ENCODE data around the gene SLC30A2. TPM values are rescaled to one million over a fixed set of nuclear protein-coding genes. Genes with fewer than 3 reads are reported as not detected.

The SLC30A2 gene
- total RNA-seq, 1 experiment from 2014 or later = 0.35 TPM

DNA sequence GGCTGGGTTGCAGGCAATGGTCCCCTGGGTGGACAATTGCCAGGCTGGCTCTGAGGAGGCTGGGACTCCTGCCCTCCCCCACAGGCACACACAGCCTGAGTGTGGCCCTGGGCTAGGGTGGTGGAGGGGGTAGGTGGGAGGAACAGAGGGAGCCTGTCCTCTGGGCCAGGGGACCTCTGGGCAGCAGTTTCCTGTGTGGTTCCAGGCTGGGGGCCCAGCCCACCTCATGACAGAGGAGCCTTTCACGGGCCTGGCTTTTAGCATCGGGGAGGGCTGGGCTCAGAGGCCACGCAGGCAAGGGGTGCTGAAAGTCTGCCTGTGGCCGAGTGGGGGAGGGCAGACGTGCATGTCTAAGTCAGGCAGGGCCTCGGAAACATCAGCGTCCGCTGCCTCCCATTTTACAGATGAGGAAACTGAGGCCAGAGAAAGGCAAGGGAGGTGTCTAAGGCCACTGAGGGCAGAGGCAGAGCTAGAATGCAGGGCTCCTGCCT is 17.4 kb downstream of the SLC30A2 start:
- H3K4me2 ChIP-seq (ENCODE audit: insufficient read depth, insufficient read length, low read length) = no peak overlapping the region
- no peak overlapping the region; the same call in 1 of the 2 replicates for H3K14ac ChIP-seq (ENCODE audit: insufficient read depth, low read length)
- DNase-seq = no peak
- no peak overlapping the region for H2BK12ac ChIP-seq (ENCODE audit: insufficient read length, low read depth, low read length)
- H3K4me1 ChIP-seq (ENCODE audit: insufficient read depth, low read length) = no peaks in the 10 kb centered on the region
- H3K27ac Mint-ChIP-seq = no peak overlapping the region
- no peaks in the 10 kb centered on the region for H3K23me2 ChIP-seq (ENCODE audit: insufficient read length, low read depth, low read length, poor library complexity, severe bottlenecking)
- H4K20me1 ChIP-seq (ENCODE audit: control insufficient read depth, insufficient read depth, insufficient read length) = no peaks in the 10 kb centered on the region
- no peaks in the 10 kb centered on the region for H3K27me3 ChIP-seq (ENCODE audit: insufficient read depth, low read length)
- H4K8ac ChIP-seq (replicated peaks; ENCODE audit: insufficient read length, low read depth, low read length) = no peak overlapping the region
- no peak overlapping the region for H3K23ac ChIP-seq (ENCODE audit: insufficient read length, low read depth, low read length)
- H3K9me3 ChIP-seq (ENCODE audit: control insufficient read depth, low read depth, low read length) = no peaks in the 10 kb centered on the region
- TF ChIP-seq CTCF (conservative IDR thresholded peaks at IDR 0.05) = no peak
- no CpG with 5 or more reads among the region's 8 CpGs for WGBS (ENCODE audit: extremely low coverage, insufficient read length, low lambda C conversion rate)
- H3K27me3 Mint-ChIP-seq (ENCODE audit: low read depth) = peaks cover 23% of the 10 kb centered on the region
- H3K79me2 ChIP-seq (ENCODE audit: insufficient read depth, low read length) = no peaks in the 10 kb centered on the region
- no peaks in the 10 kb centered on the region for H3K36me3 Mint-ChIP-seq (ENCODE audit: insufficient read depth in 1 of 3, low read depth in 3 of 3)
- no peak overlapping the region for H3K9ac ChIP-seq (ENCODE audit: extremely low read depth, insufficient read length, low read length)
- no peak overlapping the region for H2BK5ac ChIP-seq (ENCODE audit: insufficient read length, low read length)
- H2AK5ac ChIP-seq (ENCODE audit: insufficient read length, low read length) = no peak overlapping the region
- H3K27ac ChIP-seq (ENCODE audit: insufficient read length, low read depth, low read length) = no peak overlapping the region
- H3K4me3 Mint-ChIP-seq = no peak overlapping the region
- H3K79me1 ChIP-seq (ENCODE audit: insufficient read depth, low read depth, low read length, poor library complexity, severe bottlenecking) = no peaks in the 10 kb centered on the region
- no peaks in the 10 kb centered on the region for H3K9me3 Mint-ChIP-seq
- H2BK120ac ChIP-seq (ENCODE audit: low read depth, low read length, poor library complexity, severe bottlenecking) = no peak overlapping the region
- no peak overlapping the region for H3K4ac ChIP-seq (ENCODE audit: low read depth, low read length)
- H3K4me1 Mint-ChIP-seq = peaks cover 0 to 6% of the 10 kb centered on the region in 2 experiments; a peak in 2 of 4 replicates
- no peak overlapping the region for H3K18ac ChIP-seq (ENCODE audit: insufficient read length, low read depth, low read length)
- no peak overlapping the region for H4K5ac ChIP-seq (ENCODE audit: insufficient read length, low read depth, low read length)
- H3K56ac ChIP-seq (ENCODE audit: insufficient read length, low read depth, low read length) = no peak overlapping the region
- H2BK20ac ChIP-seq (ENCODE audit: low read depth, low read length, poor library complexity, severe bottlenecking) = no peak overlapping the region
- no peak overlapping the region for H2BK15ac ChIP-seq (ENCODE audit: low read depth, low read length)
- H2AFZ ChIP-seq (ENCODE audit: low read length) = no peak overlapping the region
- no peak overlapping the region for H4K91ac ChIP-seq (ENCODE audit: insufficient read length, low read depth, low read length)
- H3T11ph ChIP-seq (ENCODE audit: low read length) = no peak overlapping the region
